Hepatocyte (in vitro differentiated cells): Measurements from ENCODE around the gene FSD1L.

Source experiments
- EZH2 ChIP-seq: fragments of 200-600 bp; sonication (generic); IDR thresholded peaks from 2 replicates; pipeline ENCODE4 v1.6.1; 2016; ENCODE audit warnings: antibody characterized with exemption, mild to moderate bottlenecking, borderline replicate concordance
- EZH2phosphoT487 ChIP-seq: fragments of 200-600 bp; sonication (generic); IDR thresholded peaks from one replicate; pipeline ENCODE4 v1.6.1; 2018; ENCODE audit warnings: antibody characterized with exemption, mild to moderate bottlenecking, low read depth, moderate library complexity; ENCODE audit not compliant: unreplicated experiment, severe bottlenecking
- TF ChIP-seq, protein P1 (sequence below): fragments of 200-600 bp; sonication (generic); IDR thresholded peaks from 2 replicates; pipeline ENCODE4 v1.5.1; 2016; ENCODE audit warnings: antibody characterized with exemption, mild to moderate bottlenecking; ENCODE audit not compliant: poor library complexity

DNA sequence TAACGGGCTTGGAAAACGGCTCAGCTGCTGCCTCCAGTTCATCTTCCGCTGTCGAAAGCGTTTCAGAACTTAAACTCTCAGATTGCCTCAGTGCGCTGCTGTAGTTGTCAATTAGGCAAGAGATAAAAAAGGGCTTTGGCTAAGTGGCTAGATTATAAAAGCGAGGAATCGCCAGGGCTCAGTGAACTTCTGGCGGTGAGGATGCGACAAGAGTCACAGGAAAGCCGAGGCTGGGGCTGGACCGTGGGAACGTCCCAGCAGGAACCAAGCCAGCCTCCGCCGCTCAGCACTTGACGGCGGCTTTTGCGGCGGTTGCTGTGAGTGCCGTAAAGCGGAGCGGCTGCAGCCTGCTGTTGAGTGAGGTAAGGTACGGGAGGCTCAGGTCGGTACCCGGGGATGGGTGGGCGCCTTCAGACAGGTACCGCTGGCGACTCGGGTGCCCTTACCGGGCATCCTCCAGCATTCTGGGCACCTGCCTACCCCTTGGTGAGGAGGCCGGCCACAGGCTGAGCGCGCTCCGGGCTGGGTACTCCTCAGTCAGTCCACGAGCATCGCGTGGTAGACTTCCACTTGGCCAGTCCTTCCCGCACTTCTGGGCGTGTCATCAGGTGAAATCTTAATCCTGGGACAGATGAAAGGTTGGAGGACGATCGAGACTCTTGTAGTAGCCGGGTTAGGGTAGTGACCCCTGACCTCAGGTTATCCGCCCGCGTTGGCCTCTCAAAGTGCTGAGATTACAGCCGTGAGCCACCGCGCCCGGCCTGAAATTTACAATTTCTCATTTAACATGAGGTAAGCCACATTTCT, 110.2 kb downstream of the FSD1L start, which contains the start of gene FKTN:
- TF ChIP-seq, protein P1, sequence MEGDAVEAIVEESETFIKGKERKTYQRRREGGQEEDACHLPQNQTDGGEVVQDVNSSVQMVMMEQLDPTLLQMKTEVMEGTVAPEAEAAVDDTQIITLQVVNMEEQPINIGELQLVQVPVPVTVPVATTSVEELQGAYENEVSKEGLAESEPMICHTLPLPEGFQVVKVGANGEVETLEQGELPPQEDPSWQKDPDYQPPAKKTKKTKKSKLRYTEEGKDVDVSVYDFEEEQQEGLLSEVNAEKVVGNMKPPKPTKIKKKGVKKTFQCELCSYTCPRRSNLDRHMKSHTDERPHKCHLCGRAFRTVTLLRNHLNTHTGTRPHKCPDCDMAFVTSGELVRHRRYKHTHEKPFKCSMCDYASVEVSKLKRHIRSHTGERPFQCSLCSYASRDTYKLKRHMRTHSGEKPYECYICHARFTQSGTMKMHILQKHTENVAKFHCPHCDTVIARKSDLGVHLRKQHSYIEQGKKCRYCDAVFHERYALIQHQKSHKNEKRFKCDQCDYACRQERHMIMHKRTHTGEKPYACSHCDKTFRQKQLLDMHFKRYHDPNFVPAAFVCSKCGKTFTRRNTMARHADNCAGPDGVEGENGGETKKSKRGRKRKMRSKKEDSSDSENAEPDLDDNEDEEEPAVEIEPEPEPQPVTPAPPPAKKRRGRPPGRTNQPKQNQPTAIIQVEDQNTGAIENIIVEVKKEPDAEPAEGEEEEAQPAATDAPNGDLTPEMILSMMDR = no peak
- TF ChIP-seq EZH2 (no peak), EZH2phosphoT487 (no peak)
